Measurements from ENCODE around the gene WDR6. TPM values are rescaled to one million over a fixed set of nuclear protein-coding genes. Genes with fewer than 3 reads are reported as not detected.

WDR6 gene
- total and polyA plus RNA-seq, 10 of the 15 experiments (the other 5 are each of a cell fraction or from before 2014, with no cell fraction given), result 21.3 to 169 (median 107) TPM

DNA sequence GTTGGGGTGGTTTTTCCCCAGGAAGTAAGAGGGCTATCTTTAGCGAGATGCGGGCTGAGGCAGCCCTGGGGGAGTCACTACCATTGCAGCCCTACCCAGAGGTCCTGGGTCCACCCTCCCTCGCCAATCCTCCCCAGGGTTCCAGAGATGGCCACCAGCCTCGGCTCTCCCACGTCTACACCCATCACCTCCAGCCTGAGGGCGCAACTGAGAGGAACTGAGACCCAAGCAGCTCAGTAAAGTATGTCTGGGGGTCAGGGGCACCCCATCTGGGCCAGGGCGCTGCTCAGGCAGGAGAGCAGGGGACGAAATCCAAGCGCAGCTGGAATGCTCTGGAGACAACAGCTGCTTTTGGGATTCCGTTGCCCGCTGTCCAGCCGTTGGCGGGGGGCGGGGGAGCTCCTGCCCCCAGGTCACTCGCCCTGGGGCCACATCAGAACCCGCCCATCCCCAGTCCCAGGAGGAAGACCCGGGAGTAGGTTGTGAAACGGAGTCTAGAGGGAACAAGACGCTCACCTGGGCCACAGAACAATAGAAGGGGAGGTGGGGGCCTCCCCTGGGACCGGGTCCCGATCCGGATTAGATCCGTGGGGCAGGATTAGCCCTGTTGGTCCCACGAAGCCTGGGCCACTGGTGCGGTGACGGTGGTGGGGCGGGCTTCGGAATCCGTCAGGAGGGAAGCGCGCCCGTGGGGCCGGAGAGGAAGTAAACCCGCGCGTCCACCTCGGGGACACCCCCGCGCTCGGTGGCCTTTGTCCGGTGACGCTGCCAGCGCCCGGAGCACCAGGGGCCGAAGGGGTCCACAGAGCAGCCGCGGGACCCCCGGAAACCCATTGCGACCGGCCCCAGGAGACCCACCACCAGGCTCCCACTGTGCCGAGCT lies 13.4 kb downstream of the WDR6 start:
- TSS peak; percentile 91 for BruUV-seq (replicated peaks)
- H3K27me3 ChIP-seq (replicated peaks in 1 of 2; ENCODE audit: control insufficient read depth in 2 of 2, insufficient read depth in 2 of 2, low read length in 1 of 2), result no peaks in the 10 kb centered on the region
- intact Hi-C loops (cut with micrococcal nuclease; ENCODE audit: unreplicated experiment), result loop anchor here (1.0 to 10.0 kb wide), 5 partner anchors 13 to 654 kb away; partner anchors contain the start of genes APEH, P4HTM, QRICH1 and USP4
- FAIRE-seq (no peak), DNase-seq (ENCODE audit: low read depth, low spot score) (no peak), ATAC-seq (peak; percentile 10)
- SMC1A ChIA-PET (ENCODE audit: uncharacterized antibody, unreplicated experiment), result interaction anchor here (0.6 to 6.1 kb wide), 10 partner anchors 9 to 585 kb away, joined by 3 to 31 read pairs (median 4); partner anchors contain the start of genes IMPDH2, P4HTM, QRICH1 and WDR6
- H2AFZ ChIP-seq (ENCODE audit: control insufficient read depth, low read depth, low read length), result no peak overlapping the region; the same call in 1 of the 2 replicates
- no peaks in the 10 kb centered on the region for H4K20me1 ChIP-seq (ENCODE audit: control insufficient read depth, insufficient read depth)
- peaks cover 13 to 16% of the 10 kb centered on the region in 2 experiments for H3K36me3 ChIP-seq (ENCODE audit: control insufficient read depth in 2 of 2, insufficient read depth in 2 of 2, low read length in 1 of 2)
- H3K4me3 ChIP-seq, result peak overlapping the region; percentile 95
- in situ Hi-C loops (cut with MboI), result no loop called here
- peak overlapping the region; percentile 83 for H3K4me2 ChIP-seq (ENCODE audit: control insufficient read depth, insufficient read depth)
- peaks cover 45% of the 10 kb centered on the region for H3K79me2 ChIP-seq (ENCODE audit: control insufficient read depth, insufficient read depth, low read length)
- CTCF ChIA-PET, result interaction anchor here (0.5 to 5.9 kb wide), 12 partner anchors 8 to 584 kb away, joined by 3 to 83 read pairs (median 4); partner anchors contain the start of genes IMPDH2, KLHDC8B, P4HTM and QRICH1
- no peaks in the 10 kb centered on the region for H3K9me3 ChIP-seq (replicated peaks; ENCODE audit: control insufficient read depth, insufficient read depth, low read length)
- POLR2A ChIA-PET, result interaction anchor here (0.5 to 4.3 kb wide), 18 partner anchors 8 to 450 kb away, joined by 3 to 69 read pairs (median 5); partner anchors contain the start of genes DAG1, IMPDH2, P4HTM and QRICH1
- RAD21 ChIA-PET (ENCODE audit: unreplicated experiment), result interaction anchor here (0.7 to 4.1 kb wide), 10 partner anchors 13 to 555 kb away, joined by 3 to 40 read pairs (median 4); partner anchors contain the start of genes P4HTM, QRICH1, USP4 and WDR6
- peak overlapping the region; percentile 94 for H3K27ac ChIP-seq (ENCODE audit: control insufficient read depth, insufficient read depth)
- under 1% methylated on average over 51 of the region's 51 CpGs for WGBS (ENCODE audit: insufficient coverage, insufficient replicate concordance, low lambda C conversion rate, missing lambda C conversion rate)
- H3K9ac ChIP-seq (ENCODE audit: control insufficient read depth, insufficient read depth, low read length), result peak overlapping the region; percentile 81
- H3K4me1 ChIP-seq (ENCODE audit: control insufficient read depth, insufficient read depth, low read length), result peaks cover 19% of the 10 kb centered on the region
- TF ChIP-seq POU2F2 (IDR thresholded peaks at IDR 0.05; ENCODE audit: borderline replicate concordance, low read depth, low read length) (peak; percentile 40; the same call in 1 of the 3 replicates), SMAD5 (IDR thresholded peaks at IDR 0.05; ENCODE audit: low read depth) (peak; percentile 2; the same call in 1 of the 2 replicates), MTA2 (IDR thresholded peaks at IDR 0.05; ENCODE audit: low read depth) (no peak), ELK1 (IDR thresholded peaks at IDR 0.05; ENCODE audit: low read depth, low read length) (no peak), LARP7 (IDR thresholded peaks at IDR 0.05) (0 out of 2 replicates have a peak, but pooled peaks have one; percentile 6), BACH1 (IDR thresholded peaks at IDR 0.05; ENCODE audit: borderline replicate concordance) (peak; percentile 6; the same call in 1 of the 2 replicates), BHLHE40 (IDR thresholded peaks at IDR 0.05; ENCODE audit: borderline replicate concordance in 1 of 2, low read depth in 2 of 2, low read length in 1 of 2) (0 out of 4 replicates have a peak, but pooled peaks of 1 of the 2 experiments have one; percentile 3), CEBPB (IDR thresholded peaks at IDR 0.05; ENCODE audit: borderline replicate concordance in 1 of 2, low read depth in 2 of 2, low read length in 2 of 2) (no peak), MEF2B (IDR thresholded peaks at IDR 0.05; ENCODE audit: partially characterized antibody, poor library complexity, severe bottlenecking) (peak; percentile 85), POLR2AphosphoS5 (IDR thresholded peaks at IDR 0.05; ENCODE audit: low read length) (peak; percentile 40), IKZF1 (conservative IDR thresholded peaks at IDR 0.05) (peak; percentile 45; the same call in 1 of the 2 replicates)
- TF ChIP-seq, protein P1, sequence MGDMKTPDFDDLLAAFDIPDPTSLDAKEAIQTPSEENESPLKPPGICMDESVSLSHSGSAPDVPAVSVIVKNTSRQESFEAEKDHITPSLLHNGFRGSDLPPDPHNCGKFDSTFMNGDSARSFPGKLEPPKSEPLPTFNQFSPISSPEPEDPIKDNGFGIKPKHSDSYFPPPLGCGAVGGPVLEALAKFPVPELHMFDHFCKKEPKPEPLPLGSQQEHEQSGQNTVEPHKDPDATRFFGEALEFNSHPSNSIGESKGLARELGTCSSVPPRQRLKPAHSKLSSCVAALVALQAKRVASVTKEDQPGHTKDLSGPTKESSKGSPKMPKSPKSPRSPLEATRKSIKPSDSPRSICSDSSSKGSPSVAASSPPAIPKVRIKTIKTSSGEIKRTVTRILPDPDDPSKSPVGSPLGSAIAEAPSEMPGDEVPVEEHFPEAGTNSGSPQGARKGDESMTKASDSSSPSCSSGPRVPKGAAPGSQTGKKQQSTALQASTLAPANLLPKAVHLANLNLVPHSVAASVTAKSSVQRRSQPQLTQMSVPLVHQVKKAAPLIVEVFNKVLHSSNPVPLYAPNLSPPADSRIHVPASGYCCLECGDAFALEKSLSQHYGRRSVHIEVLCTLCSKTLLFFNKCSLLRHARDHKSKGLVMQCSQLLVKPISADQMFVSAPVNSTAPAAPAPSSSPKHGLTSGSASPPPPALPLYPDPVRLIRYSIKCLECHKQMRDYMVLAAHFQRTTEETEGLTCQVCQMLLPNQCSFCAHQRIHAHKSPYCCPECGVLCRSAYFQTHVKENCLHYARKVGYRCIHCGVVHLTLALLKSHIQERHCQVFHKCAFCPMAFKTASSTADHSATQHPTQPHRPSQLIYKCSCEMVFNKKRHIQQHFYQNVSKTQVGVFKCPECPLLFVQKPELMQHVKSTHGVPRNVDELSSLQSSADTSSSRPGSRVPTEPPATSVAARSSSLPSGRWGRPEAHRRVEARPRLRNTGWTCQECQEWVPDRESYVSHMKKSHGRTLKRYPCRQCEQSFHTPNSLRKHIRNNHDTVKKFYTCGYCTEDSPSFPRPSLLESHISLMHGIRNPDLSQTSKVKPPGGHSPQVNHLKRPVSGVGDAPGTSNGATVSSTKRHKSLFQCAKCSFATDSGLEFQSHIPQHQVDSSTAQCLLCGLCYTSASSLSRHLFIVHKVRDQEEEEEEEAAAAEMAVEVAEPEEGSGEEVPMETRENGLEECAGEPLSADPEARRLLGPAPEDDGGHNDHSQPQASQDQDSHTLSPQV (IDR thresholded peaks at IDR 0.05), result no peak
- TF ChIP-seq, protein P2, sequence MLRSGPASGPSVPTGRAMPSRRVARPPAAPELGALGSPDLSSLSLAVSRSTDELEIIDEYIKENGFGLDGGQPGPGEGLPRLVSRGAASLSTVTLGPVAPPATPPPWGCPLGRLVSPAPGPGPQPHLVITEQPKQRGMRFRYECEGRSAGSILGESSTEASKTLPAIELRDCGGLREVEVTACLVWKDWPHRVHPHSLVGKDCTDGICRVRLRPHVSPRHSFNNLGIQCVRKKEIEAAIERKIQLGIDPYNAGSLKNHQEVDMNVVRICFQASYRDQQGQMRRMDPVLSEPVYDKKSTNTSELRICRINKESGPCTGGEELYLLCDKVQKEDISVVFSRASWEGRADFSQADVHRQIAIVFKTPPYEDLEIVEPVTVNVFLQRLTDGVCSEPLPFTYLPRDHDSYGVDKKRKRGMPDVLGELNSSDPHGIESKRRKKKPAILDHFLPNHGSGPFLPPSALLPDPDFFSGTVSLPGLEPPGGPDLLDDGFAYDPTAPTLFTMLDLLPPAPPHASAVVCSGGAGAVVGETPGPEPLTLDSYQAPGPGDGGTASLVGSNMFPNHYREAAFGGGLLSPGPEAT (IDR thresholded peaks at IDR 0.05; ENCODE audit: low read depth), result 0 out of 2 replicates have a peak, but pooled peaks have one; percentile 17
